ENCODE data around the gene ZNF569. TPM values are rescaled to one million over a fixed set of nuclear protein-coding genes. Genes with fewer than 3 reads are reported as not detected.

Gene ZNF569
- total RNA-seq, 4 donors from 2014 or later, result 0.61 to 2.7 (median 1.1) TPM

GRCh38 chr19:37362733-37363132, 104.5 kb downstream of the ZNF569 start:
- DNase-seq, result no peak
- no peak overlapping the region for H3K4me3 ChIP-seq
- H3K9me3 ChIP-seq, result peaks cover 0 to 69% (median 35%) of the 10 kb centered on the region in 3 donors
- 97 to 100% methylated on average over 4 to 6 of the region's 6 CpGs for WGBS, 2 donors
- no peaks in the 10 kb centered on the region for H3K4me1 ChIP-seq
- intact Hi-C loops (cut with DNase I), result no loop called here
- H3K27me3 ChIP-seq, result no peaks in the 10 kb centered on the region
- peaks cover 18 to 74% (median 21%) of the 10 kb centered on the region in 3 donors for H3K36me3 ChIP-seq
- no peak overlapping the region for H3K27ac ChIP-seq
- TF ChIP-seq CTCF (IDR thresholded peaks at IDR 0.05), result no peak
- TF ChIP-seq POLR2A (IDR thresholded peaks at IDR 0.05), result no peak

DNA sequence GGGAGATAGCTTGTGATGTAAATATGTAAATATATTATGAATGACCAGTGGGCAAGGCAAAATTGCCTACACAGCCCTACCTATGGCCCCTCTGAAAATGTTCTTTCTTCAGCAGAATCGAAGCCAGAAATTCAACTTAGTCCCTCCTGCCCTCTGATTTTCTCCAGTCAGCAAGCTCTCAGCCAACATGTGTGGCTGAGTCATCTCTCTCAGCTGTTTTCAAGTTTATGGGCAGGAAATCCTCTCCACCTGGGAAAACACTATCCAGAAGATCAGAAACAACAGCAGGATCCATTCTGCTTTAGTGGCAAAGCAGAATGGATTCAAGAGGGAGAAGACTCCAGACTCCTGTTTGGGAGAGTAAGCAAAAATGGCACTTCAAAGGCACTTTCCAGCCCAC, 105.2 kb downstream of the ZNF569 start:
- no peak for DNase-seq
- intact Hi-C loops (cut with DNase I), result no loop called here
- Histone ChIP-seq H3K27me3 (no peaks in the 10 kb centered on the region), H3K36me3 (peaks cover 18 to 81% (median 21%) of the 10 kb centered on the region in 3 donors), H3K9me3 (peaks cover 0 to 76% (median 35%) of the 10 kb centered on the region in 3 donors), H3K27ac (peak overlapping the region in 1 of 4 donors; percentile 21), H3K4me3 (no peak overlapping the region), H3K4me1 (no peaks in the 10 kb centered on the region)
- 83 to 87% methylated on average over 1 of the region's 1 CpG for WGBS, 2 donors
- TF ChIP-seq POLR2A (IDR thresholded peaks at IDR 0.05), result no peak
- TF ChIP-seq CTCF (IDR thresholded peaks at IDR 0.05), result no peak

Other genes starting within 250 kb of the ZNF569 start
- 10 to 100 TPM in 1 of 4 donors, 1 to 10 TPM in 3; 2.6 to 12.2 (median 4.1) TPM for gene ZNF383, start 249.2 kb downstream of the ZNF569 start, total RNA-seq
- gene ZNF527, start 96.3 kb downstream of the ZNF569 start, total RNA-seq, result 1 to 10 TPM; 2.2 to 6.1 (median 2.5) TPM
- 1 to 10 TPM; 2.2 to 7.2 (median 4.6) TPM for gene ZNF570, start 1.9 kb upstream of the ZNF569 start, total RNA-seq
- 1 to 10 TPM; 1.2 to 3.4 (median 2.0) TPM for gene ZNF793, start 39.5 kb upstream of the ZNF569 start, total RNA-seq
- gene ZNF571, start 127.3 kb upstream of the ZNF569 start, total RNA-seq, result 1 to 10 TPM in 3 of 4 donors, under 1 TPM in 1; 0.95 to 4.6 (median 2.1) TPM
- gene ZNF540, start 127.4 kb upstream of the ZNF569 start, total RNA-seq, result 1 to 10 TPM in 1 of 4 donors, under 1 TPM in 3; 0.44 to 2.5 (median 0.82) TPM
- gene ZFP30, start 188.0 kb upstream of the ZNF569 start, total RNA-seq, result 10 to 100 TPM in 1 of 4 donors, 1 to 10 TPM in 3; 3.4 to 13.9 (median 5.3) TPM

Measured in esophagus squamous epithelium (tissue), 5 donors.